ENCODE measurements around the gene MICAL2.

The MICAL2 gene

GRCh38 chr11:12243486-12243885 lies 133.1 kb downstream of the MICAL2 start:
- DNase-seq (ENCODE audit: low read depth, low spot score): no peak
- no peak overlapping the region for H3K4me3 ChIP-seq (ENCODE audit: low read depth, low read length)
- no peak for TF ChIP-seq CTCF (IDR thresholded peaks at IDR 0.05; ENCODE audit: insufficient read depth, low read length, missing control alignments)
- CTCF ChIA-PET: interaction anchor here (1.5 to 1.9 kb wide), 2 partner anchors 10 to 34 kb away, joined by 4 to 5 read pairs; no protein-coding TSS in a partner anchor
- POLR2A ChIA-PET: no interaction called here

- ChIA-PET POLR2A (no interaction called here), CTCF (interaction anchor here (1.1 to 3.2 kb wide), 3 partner anchors 8 to 156 kb away, joined by 3 to 30 read pairs (median 5); no protein-coding TSS in a partner anchor)
- no peak overlapping the region for H3K4me3 ChIP-seq (ENCODE audit: low read depth, low read length)
- no peak for DNase-seq (ENCODE audit: low read depth, low spot score)
- TF ChIP-seq CTCF (IDR thresholded peaks at IDR 0.05; ENCODE audit: insufficient read depth, low read length, missing control alignments): no peak
These were observed 133.6 kb downstream of the MICAL2 start for GRCh38 chr11:12243911-12244550.

GRCh38 chr11:12245091-12245490 lies 134.7 kb downstream of the MICAL2 start:
- CTCF ChIA-PET: interaction anchor here (1.7 to 3.2 kb wide), 2 partner anchors 9 to 17 kb away, joined by 4 to 30 read pairs; no protein-coding TSS in a partner anchor
- no peak overlapping the region for H3K4me3 ChIP-seq (ENCODE audit: low read depth, low read length)
- no peak for DNase-seq (ENCODE audit: low read depth, low spot score)
- no peak for TF ChIP-seq CTCF (IDR thresholded peaks at IDR 0.05; ENCODE audit: insufficient read depth, low read length, missing control alignments)
- POLR2A ChIA-PET: interaction anchor here (0.6 kb wide), 1 partner anchor 38 kb away, joined by 3 read pairs; no protein-coding TSS in a partner anchor

GRCh38 chr11:12245549-12246016 lies 135.2 kb downstream of the MICAL2 start:
- H3K4me3 ChIP-seq (ENCODE audit: low read depth, low read length): no peak overlapping the region
- ChIA-PET CTCF (interaction anchor here (1.2 to 3.2 kb wide), 3 partner anchors 9 to 17 kb away, joined by 3 to 30 read pairs (median 4); no protein-coding TSS in a partner anchor), POLR2A (no interaction called here)
- TF ChIP-seq CTCF (IDR thresholded peaks at IDR 0.05; ENCODE audit: insufficient read depth, low read length, missing control alignments): no peak
- no peak for DNase-seq (ENCODE audit: low read depth, low spot score)

GRCh38 chr11:12246147-12246546 lies 135.8 kb downstream of the MICAL2 start:
- TF ChIP-seq CTCF (IDR thresholded peaks at IDR 0.05; ENCODE audit: insufficient read depth, low read length, missing control alignments): no peak
- ChIA-PET CTCF (interaction anchor here (0.9 to 3.2 kb wide), 7 partner anchors 10 to 199 kb away, joined by 3 to 30 read pairs (median 4); no protein-coding TSS in a partner anchor), POLR2A (interaction anchor here (1.0 kb wide), 1 partner anchor 21 kb away, joined by 3 read pairs; no protein-coding TSS in a partner anchor)
- DNase-seq (ENCODE audit: low read depth, low spot score): no peak
- no peak overlapping the region for H3K4me3 ChIP-seq (ENCODE audit: low read depth, low read length)

- DNase-seq (ENCODE audit: low read depth, low spot score): no peak
- TF ChIP-seq CTCF (IDR thresholded peaks at IDR 0.05; ENCODE audit: insufficient read depth, low read length, missing control alignments): no peak
- H3K4me3 ChIP-seq (ENCODE audit: low read depth, low read length): no peak overlapping the region
- ChIA-PET CTCF (interaction anchor here (0.9 to 3.2 kb wide), 7 partner anchors 10 to 200 kb away, joined by 3 to 30 read pairs (median 4); no protein-coding TSS in a partner anchor), POLR2A (interaction anchor here (1.0 kb wide), 1 partner anchor 21 kb away, joined by 3 read pairs; no protein-coding TSS in a partner anchor)
These were observed 136.6 kb downstream of the MICAL2 start for GRCh38 chr11:12246989-12247388.

All from AG04449 (cell line).